Endothelial cell of umbilical vein (primary cell): ENCODE results near the gene GBX2. TPM values are rescaled to one million over a fixed set of nuclear protein-coding genes. Genes with fewer than 3 reads are reported as not detected.

Experiments used
- BruUV-seq: library from RNA; stranded (reverse); fragments of 400-500 nt; replicated peaks from 2 replicates; lab custom pipeline; 2021; lab: Mats Ljungman, UMichigan
- CTCF ChIA-PET: fragments of 300-600, 350-600 bp; sonication (Branson Sonifier 250); formaldehyde crosslinking; loops from one replicate; lab custom pipeline; 2021; ENCODE audit warnings: antibody characterized with exemption, inconsistent platforms; lab: Charles Lee
- POLR2A ChIA-PET: fragments of 300-600, 350-600 bp; sonication (Branson Sonifier 250); formaldehyde crosslinking; loops from one replicate; lab custom pipeline; 2021; ENCODE audit warnings: antibody characterized with exemption, inconsistent platforms; lab: Charles Lee
- DNase-seq: peaks from one replicate; pipeline ENCODE4 v3.0.0-alpha.2; 2011; ENCODE audit warnings: low read depth, low spot score
- FAIRE-seq: peaks from 2 replicates; lab custom pipeline; 2011; peaks lifted over from hg19 to GRCh38; lab: Jason Lieb, UNC
- H2AFZ ChIP-seq: 2 replicates; pipeline ENCODE4 v1.6.0; 2012; ENCODE audit warnings: low read depth, low read length, control low read depth, inconsistent platforms
- H3K27ac ChIP-seq: 2 replicates; pipeline ENCODE4 v1.5.1; 2011; ENCODE audit warnings: low read depth, mild to moderate bottlenecking, control low read depth, low read length, moderate library complexity; ENCODE audit not compliant: insufficient read depth
- H3K27me3 ChIP-seq, 2 experiments: 2 replicates each; pipeline versions ENCODE4 v1.6.0 to v1.6.1; 2011; ENCODE audit warnings: low read length in 2 of 2, mixed read lengths in 1 of 2; ENCODE audit not compliant: control insufficient read depth in 2 of 2, insufficient read depth in 2 of 2
- H3K36me3 ChIP-seq, 2 experiments: 2 replicates in 1 of 2; 3 replicates in 1 of 2; pipeline ENCODE4 v1.5.1; 2011; ENCODE audit warnings: low read length in 2 of 2, mild to moderate bottlenecking in 1 of 2, moderate library complexity in 1 of 2; ENCODE audit not compliant: control insufficient read depth in 2 of 2, insufficient read depth in 2 of 2; ENCODE audit errors: extremely low read depth in 1 of 2
- H3K4me1 ChIP-seq: 3 replicates; pipeline ENCODE4 v1.5.1; 2011; ENCODE audit warnings: mild to moderate bottlenecking, low read length; ENCODE audit not compliant: control insufficient read depth, insufficient read depth; ENCODE audit errors: extremely low read depth
- H3K4me2 ChIP-seq: 2 replicates; pipeline ENCODE4 v1.6.1; 2011; ENCODE audit warnings: low read length, control low read depth, mixed read lengths; ENCODE audit not compliant: insufficient read depth
- H3K4me3 ChIP-seq, 3 experiments: fragments of 200-600 bp in 1 of 3; sonication (generic), shearing (Covaris generic) in 1 of 3; replicated peaks in 1 of 3; 2 replicates each; pipeline ENCODE4 v1.5.1; 2011 to 2016; ENCODE audit warnings: control low read depth in 3 of 3, low read length in 3 of 3, mild to moderate bottlenecking in 2 of 3, inconsistent platforms in 1 of 3, low read depth in 1 of 3, moderate library complexity in 1 of 3; ENCODE audit not compliant: insufficient read depth in 1 of 3
- H3K79me2 ChIP-seq: 2 replicates; pipeline ENCODE4 v1.6.0; 2012; ENCODE audit warnings: low read length, inconsistent platforms; ENCODE audit not compliant: control insufficient read depth, insufficient read depth
- H3K9ac ChIP-seq: replicated peaks from 2 replicates; pipeline ENCODE3; 2011; ENCODE audit warnings: low read length, control low read depth; ENCODE audit not compliant: insufficient read depth; ENCODE audit errors: extremely low read depth
- H3K9me1 ChIP-seq: replicated peaks from 3 replicates; pipeline ENCODE4 v1.6.0; 2011; ENCODE audit warnings: mild to moderate bottlenecking, low read length; ENCODE audit not compliant: control insufficient read depth, insufficient read depth; ENCODE audit errors: extremely low read depth
- H3K9me3 ChIP-seq: replicated peaks from 2 replicates; pipeline ENCODE4 v1.5.1; 2012; ENCODE audit warnings: low read length, inconsistent platforms; ENCODE audit not compliant: control insufficient read depth, insufficient read depth
- H4K20me1 ChIP-seq: replicated peaks from 2 replicates; pipeline ENCODE3; 2011; ENCODE audit warnings: mild to moderate bottlenecking, low read length; ENCODE audit not compliant: control insufficient read depth, insufficient read depth; ENCODE audit errors: extremely low read depth
- EZH2 ChIP-seq: IDR thresholded peaks from 2 replicates; pipeline ENCODE4 v1.6.1; 2012; ENCODE audit warnings: borderline replicate concordance, low read depth, mild to moderate bottlenecking, moderate library complexity, low read length, inconsistent platforms; ENCODE audit not compliant: severe bottlenecking
- FOS ChIP-seq: IDR thresholded peaks from 2 replicates; pipeline ENCODE4 v1.6.1; 2011; ENCODE audit warnings: mild to moderate bottlenecking, low read length, moderate library complexity, borderline replicate concordance; ENCODE audit not compliant: insufficient read depth
- GATA2 ChIP-seq: IDR thresholded peaks from 2 replicates; pipeline ENCODE4 v1.7.0; 2011; ENCODE audit warnings: low read depth, mild to moderate bottlenecking, moderate library complexity, mixed read lengths, low read length; ENCODE audit not compliant: insufficient read length, insufficient read depth
- JUN ChIP-seq: IDR thresholded peaks from 2 replicates; pipeline ENCODE4 v1.6.1; 2011; ENCODE audit warnings: borderline replicate concordance, low read depth; ENCODE audit not compliant: insufficient read length, insufficient read depth
- MAX ChIP-seq: IDR thresholded peaks from 2 replicates; pipeline ENCODE4 v1.6.1; 2011; ENCODE audit not compliant: insufficient read depth, insufficient read length
- MYC ChIP-seq: IDR thresholded peaks from one replicate; pipeline ENCODE4 v1.6.1; 2011; ENCODE audit warnings: mild to moderate bottlenecking, low read depth, low read length
- POLR2A ChIP-seq: IDR thresholded peaks from 2 replicates; pipeline ENCODE4 v1.6.1; 2012; ENCODE audit warnings: low read depth, mild to moderate bottlenecking, control low read depth, low read length
- POLR2AphosphoS5 ChIP-seq: IDR thresholded peaks from 2 replicates; pipeline ENCODE4 v1.6.1; 2012; ENCODE audit warnings: low read depth, mild to moderate bottlenecking, control low read depth, low read length, moderate library complexity; ENCODE audit not compliant: insufficient read depth
- dilution Hi-C: fragments of 300-500 bp; cut with MboI; formaldehyde crosslinking; loops from one replicate; pipeline ENCODE4 v1.15.0; 2019; ENCODE audit warnings: low sequenced_read_pairs; ENCODE audit not compliant: extremely low pct_ligation_motif_present
- intact Hi-C: fragments of 100-400 bp; cut with micrococcal nuclease; formaldehyde crosslinking; loops from one replicate; pipeline ENCODE4 v1.10.0; 2022
- polyA plus RNA-seq, 4 experiments: library from polyadenylated mRNA; depleted of rRNA in 3 of 4; stranded (reverse) in 3 of 4; unstranded in 1 of 4; fragments of >200 nt; gene quantifications; 2 replicates each; pipeline versions ENCODE4 v1.2.1 to v1.2.3, GENCODE V29; 2011 to 2012; ENCODE audit warnings: missing spikeins in 1 of 4
- total RNA-seq: library from RNA; stranded (reverse); gene quantifications from 2 replicates; pipeline ENCODE4 v1.2.3, GENCODE V29; 2021
- TF ChIP-seq, protein P1 (sequence below), 2 donors: IDR thresholded peaks; 1 replicate in 1 of 2; 2 replicates in 1 of 2; pipeline ENCODE4 v1.5.1; 2011; ENCODE audit warnings: low read length in 2 of 2, mild to moderate bottlenecking in 2 of 2, moderate library complexity in 2 of 2, control low read depth in 1 of 2, inconsistent platforms in 1 of 2, low read depth in 1 of 2; ENCODE audit not compliant: insufficient read depth in 1 of 2; ENCODE audit errors: extremely low read depth in 1 of 2

The GBX2 gene
- total and polyA plus RNA-seq, 2 donors (not counting 3 experiments of a cell fraction or from before 2014, with no cell fraction given) = 3.0 to 3.6 TPM

- FAIRE-seq (no peak), DNase-seq (no peak)
- ChIA-PET POLR2A (no interaction called here), CTCF (interaction anchor here (1.4 to 2.1 kb wide), 2 partner anchors 16 to 417 kb away, joined by 6 to 9 read pairs; no protein-coding TSS in a partner anchor)
- no peaks in the 10 kb centered on the region for H4K20me1 ChIP-seq
- no peaks in the 10 kb centered on the region for H3K27me3 ChIP-seq
- H3K9me3 ChIP-seq = no peaks in the 10 kb centered on the region
- H3K4me2 ChIP-seq = peak overlapping the region; percentile 4
- TF ChIP-seq POLR2A (no peak), GATA2 (no peak), MAX (no peak), FOS (no peak), JUN (no peak), MYC (no peak), POLR2AphosphoS5 (no peak), EZH2 (no peak)
- TF ChIP-seq, protein P1, sequence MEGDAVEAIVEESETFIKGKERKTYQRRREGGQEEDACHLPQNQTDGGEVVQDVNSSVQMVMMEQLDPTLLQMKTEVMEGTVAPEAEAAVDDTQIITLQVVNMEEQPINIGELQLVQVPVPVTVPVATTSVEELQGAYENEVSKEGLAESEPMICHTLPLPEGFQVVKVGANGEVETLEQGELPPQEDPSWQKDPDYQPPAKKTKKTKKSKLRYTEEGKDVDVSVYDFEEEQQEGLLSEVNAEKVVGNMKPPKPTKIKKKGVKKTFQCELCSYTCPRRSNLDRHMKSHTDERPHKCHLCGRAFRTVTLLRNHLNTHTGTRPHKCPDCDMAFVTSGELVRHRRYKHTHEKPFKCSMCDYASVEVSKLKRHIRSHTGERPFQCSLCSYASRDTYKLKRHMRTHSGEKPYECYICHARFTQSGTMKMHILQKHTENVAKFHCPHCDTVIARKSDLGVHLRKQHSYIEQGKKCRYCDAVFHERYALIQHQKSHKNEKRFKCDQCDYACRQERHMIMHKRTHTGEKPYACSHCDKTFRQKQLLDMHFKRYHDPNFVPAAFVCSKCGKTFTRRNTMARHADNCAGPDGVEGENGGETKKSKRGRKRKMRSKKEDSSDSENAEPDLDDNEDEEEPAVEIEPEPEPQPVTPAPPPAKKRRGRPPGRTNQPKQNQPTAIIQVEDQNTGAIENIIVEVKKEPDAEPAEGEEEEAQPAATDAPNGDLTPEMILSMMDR (IDR thresholded peaks at IDR 0.05; ENCODE audit: extremely low read depth in 1 of 2, insufficient read depth in 1 of 2, low read depth in 1 of 2, low read length in 2 of 2) = no peak
- H3K9me1 ChIP-seq = no peaks in the 10 kb centered on the region
- intact Hi-C loops = no loop called here
- H2AFZ ChIP-seq = no peak overlapping the region
- no peak overlapping the region for H3K27ac ChIP-seq
- no peak overlapping the region for H3K9ac ChIP-seq
- no peak overlapping the region for H3K4me3 ChIP-seq
- H3K79me2 ChIP-seq = no peaks in the 10 kb centered on the region
- dilution Hi-C loops = no loop called here
- H3K36me3 ChIP-seq = no peaks in the 10 kb centered on the region
- H3K4me1 ChIP-seq = no peaks in the 10 kb centered on the region
- BruUV-seq = no TSS peak
Observed at GRCh38 chr2:236196366-236196765, 28.2 kb upstream of the GBX2 start.
